HepG2 (cell line): Measurements from ENCODE around the gene GDF7. TPM values are rescaled to one million over a fixed set of nuclear protein-coding genes. Genes with fewer than 3 reads are reported as not detected.
A peak's percentile ranks its signal among the peaks of the same experiment; 100 is the strongest.

ENCODE experiments used
- ETV5 ChIP-seq: IDR thresholded peaks from 2 replicates; pipeline ENCODE4 v1.6.1; 2018; ENCODE audit warnings: missing biosample characterization, missing genetic modification reagents, inconsistent platforms, borderline replicate concordance
- EZH2 ChIP-seq: conservative IDR thresholded peaks from 2 replicates; pipeline ENCODE4 v1.6.1; 2012; ENCODE audit warnings: mild to moderate bottlenecking, low read depth, low read length, moderate library complexity
- HNF4A ChIP-seq: sonication (generic); formaldehyde crosslinking; IDR thresholded peaks from 2 replicates; pipeline ENCODE4 v1.4.0; 2020; ENCODE audit warnings: missing genetic modification reagents
- HOXA5 ChIP-seq: sonication (generic); formaldehyde crosslinking; IDR thresholded peaks from 2 replicates; pipeline ENCODE4 v1.4.0; 2020; ENCODE audit warnings: missing genetic modification reagents
- IRX3 ChIP-seq: sonication (generic); formaldehyde crosslinking; IDR thresholded peaks from 2 replicates; pipeline ENCODE4 v1.8.1; 2023; ENCODE audit warnings: mild to moderate bottlenecking, low read depth, missing genetic modification reagents, borderline replicate concordance
- MTF1 ChIP-seq: sonication (generic); formaldehyde crosslinking; IDR thresholded peaks from 2 replicates; pipeline ENCODE4 v1.5.0; 2020; ENCODE audit warnings: missing genetic modification reagents
- REL ChIP-seq: sonication (generic); formaldehyde crosslinking; conservative IDR thresholded peaks from 2 replicates; pipeline ENCODE4 v1.8.0; 2022; ENCODE audit warnings: mild to moderate bottlenecking, missing genetic modification reagents, moderate library complexity
- SALL1 ChIP-seq: sonication (generic); formaldehyde crosslinking; IDR thresholded peaks from 2 replicates; pipeline ENCODE4 v1.8.0; 2022; ENCODE audit warnings: mild to moderate bottlenecking, missing genetic modification reagents
- TCF7 ChIP-seq: sonication (generic); IDR thresholded peaks from 2 replicates; pipeline ENCODE4 v1.6.1; 2016; ENCODE audit warnings: antibody characterized with exemption, low read depth
- ZBTB44 ChIP-seq: sonication (generic); formaldehyde crosslinking; IDR thresholded peaks from 2 replicates; pipeline ENCODE4 v1.4.0; 2020; ENCODE audit warnings: missing genetic modification reagents
- ZC3H4 ChIP-seq: sonication (generic); formaldehyde crosslinking; IDR thresholded peaks from 2 replicates; pipeline ENCODE4 v1.4.0; 2020; ENCODE audit warnings: missing genetic modification reagents, borderline replicate concordance
- ZMYM4 ChIP-seq: sonication (generic); formaldehyde crosslinking; IDR thresholded peaks from 2 replicates; pipeline ENCODE4 v1.8.1; 2023; ENCODE audit warnings: mild to moderate bottlenecking, missing genetic modification reagents
- ZNF17 ChIP-seq: sonication (generic); formaldehyde crosslinking; IDR thresholded peaks from 2 replicates; pipeline ENCODE4 v1.5.0; 2020; ENCODE audit warnings: mild to moderate bottlenecking, missing genetic modification reagents
- ZNF784 ChIP-seq: sonication (generic); formaldehyde crosslinking; IDR thresholded peaks from 2 replicates; pipeline ENCODE4 v1.5.1; 2020; ENCODE audit warnings: missing genetic modification reagents, mild to moderate bottlenecking, borderline replicate concordance
- polyA plus RNA-seq, 8 experiments: library from polyadenylated mRNA; depleted of rRNA in 3 of 8; stranded (reverse) in 7 of 8; unstranded in 1 of 8; fragments of >200 nt; fragmentation: Illumina TruSeq in 4 of 8; extraction: Trizol in 4 of 8; gene quantifications; 2 replicates each; pipeline versions ENCODE4 v1.2.1 to v1.2.3, GENCODE V29; 2011 to 2016; ENCODE audit warnings: low read depth in 4 of 8, missing spikeins in 1 of 8, mixed read lengths in 1 of 8; ENCODE audit not compliant: insufficient read depth in 1 of 8
- total RNA-seq, 5 experiments: library from RNA; depleted of rRNA; stranded (reverse); fragments of >200 nt; fragmentation: Illumina TruSeq; extraction: Trizol; gene quantifications; 2 replicates each; pipeline ENCODE4 v1.2.3, GENCODE V29; 2016; ENCODE audit warnings: low read depth in 1 of 5
- TF ChIP-seq, protein P1 (sequence below): sonication (generic); formaldehyde crosslinking; IDR thresholded peaks from 2 replicates; pipeline ENCODE4 v1.4.0; 2020; ENCODE audit warnings: mild to moderate bottlenecking, missing genetic modification reagents

The GDF7 gene
- total and polyA plus RNA-seq, 2 of the 13 experiments (the other 11 are each of a cell fraction or from before 2014, with no cell fraction given), result 1.6 to 15.0 TPM

DNA sequence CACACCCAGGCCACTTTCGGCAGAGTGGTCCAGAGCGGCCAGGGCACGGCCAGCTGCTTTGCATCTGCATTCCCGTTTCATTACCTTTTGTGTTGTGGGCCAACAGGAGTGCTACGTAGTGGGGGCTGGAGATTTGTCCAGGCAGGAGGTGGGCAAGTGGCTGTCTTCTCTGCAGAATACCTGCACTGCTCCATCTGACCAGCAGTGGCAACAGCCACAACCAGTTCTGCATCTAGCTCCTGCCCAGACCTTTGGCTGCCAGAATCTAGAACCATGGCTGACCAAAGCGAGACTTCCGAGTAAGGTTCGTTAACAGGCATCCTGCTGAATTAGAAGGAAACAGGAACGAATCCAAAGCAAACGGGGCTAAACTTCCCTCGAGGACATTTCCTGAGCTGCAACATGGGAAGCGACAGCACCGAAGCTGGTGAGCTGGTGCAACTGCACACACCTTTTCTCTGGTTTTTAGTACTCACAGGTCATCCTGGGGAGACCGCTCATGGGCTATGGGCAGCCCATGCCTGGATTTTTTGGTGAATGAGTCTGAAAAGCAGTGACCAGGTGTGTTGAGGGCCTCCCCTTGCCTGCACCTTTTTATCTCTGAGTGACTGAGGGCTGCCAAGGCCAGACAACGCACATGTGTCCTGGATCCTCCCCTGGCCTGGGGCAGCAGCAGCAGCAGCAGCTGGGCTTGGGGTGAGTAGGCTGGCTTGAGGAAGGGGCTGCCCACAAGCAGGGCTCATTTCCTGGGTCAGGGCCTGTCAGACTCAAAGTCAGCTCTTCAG lies 10.5 kb downstream of the GDF7 start (continued):
- TF ChIP-seq, protein P1, sequence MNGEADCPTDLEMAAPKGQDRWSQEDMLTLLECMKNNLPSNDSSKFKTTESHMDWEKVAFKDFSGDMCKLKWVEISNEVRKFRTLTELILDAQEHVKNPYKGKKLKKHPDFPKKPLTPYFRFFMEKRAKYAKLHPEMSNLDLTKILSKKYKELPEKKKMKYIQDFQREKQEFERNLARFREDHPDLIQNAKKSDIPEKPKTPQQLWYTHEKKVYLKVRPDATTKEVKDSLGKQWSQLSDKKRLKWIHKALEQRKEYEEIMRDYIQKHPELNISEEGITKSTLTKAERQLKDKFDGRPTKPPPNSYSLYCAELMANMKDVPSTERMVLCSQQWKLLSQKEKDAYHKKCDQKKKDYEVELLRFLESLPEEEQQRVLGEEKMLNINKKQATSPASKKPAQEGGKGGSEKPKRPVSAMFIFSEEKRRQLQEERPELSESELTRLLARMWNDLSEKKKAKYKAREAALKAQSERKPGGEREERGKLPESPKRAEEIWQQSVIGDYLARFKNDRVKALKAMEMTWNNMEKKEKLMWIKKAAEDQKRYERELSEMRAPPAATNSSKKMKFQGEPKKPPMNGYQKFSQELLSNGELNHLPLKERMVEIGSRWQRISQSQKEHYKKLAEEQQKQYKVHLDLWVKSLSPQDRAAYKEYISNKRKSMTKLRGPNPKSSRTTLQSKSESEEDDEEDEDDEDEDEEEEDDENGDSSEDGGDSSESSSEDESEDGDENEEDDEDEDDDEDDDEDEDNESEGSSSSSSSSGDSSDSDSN, result no peak
- TF ChIP-seq ZNF784 (CRISPR knock-in tag), result no peak
- no peak for TF ChIP-seq EZH2
- TF ChIP-seq SALL1, result peak; percentile 24; the same call in 1 of the 2 replicates
- TF ChIP-seq HNF4A (CRISPR knock-in tag), result 0 out of 2 replicates have a peak, but pooled peaks have one; percentile 10
- TF ChIP-seq MTF1 (CRISPR knock-in tag), result no peak
- TF ChIP-seq ZC3H4, result no peak
- no peak for TF ChIP-seq REL (CRISPR knock-in tag)
- no peak for TF ChIP-seq IRX3 (CRISPR knock-in tag)
- TF ChIP-seq HOXA5 (CRISPR knock-in tag), result no peak
- TF ChIP-seq TCF7, result no peak
- TF ChIP-seq ZNF17 (CRISPR knock-in tag), result no peak
- TF ChIP-seq ZBTB44 (CRISPR knock-in tag), result no peak
- TF ChIP-seq ETV5, result no peak
- peak; percentile 35; the same call in 1 of the 2 replicates for TF ChIP-seq ZMYM4 (CRISPR knock-in tag)
- TF ChIP-seq, all 625 proteins: peak for 13
